Measurements from ENCODE around the gene PIP4P1. TPM values are rescaled to one million over a fixed set of nuclear protein-coding genes. Genes with fewer than 3 reads are reported as not detected.

Gene PIP4P1
- total and polyA plus RNA-seq, 9 of the 15 experiments (the other 6 are each of a cell fraction or from before 2014, with no cell fraction given) = 5.3 to 20.9 (median 10.7) TPM

DNA sequence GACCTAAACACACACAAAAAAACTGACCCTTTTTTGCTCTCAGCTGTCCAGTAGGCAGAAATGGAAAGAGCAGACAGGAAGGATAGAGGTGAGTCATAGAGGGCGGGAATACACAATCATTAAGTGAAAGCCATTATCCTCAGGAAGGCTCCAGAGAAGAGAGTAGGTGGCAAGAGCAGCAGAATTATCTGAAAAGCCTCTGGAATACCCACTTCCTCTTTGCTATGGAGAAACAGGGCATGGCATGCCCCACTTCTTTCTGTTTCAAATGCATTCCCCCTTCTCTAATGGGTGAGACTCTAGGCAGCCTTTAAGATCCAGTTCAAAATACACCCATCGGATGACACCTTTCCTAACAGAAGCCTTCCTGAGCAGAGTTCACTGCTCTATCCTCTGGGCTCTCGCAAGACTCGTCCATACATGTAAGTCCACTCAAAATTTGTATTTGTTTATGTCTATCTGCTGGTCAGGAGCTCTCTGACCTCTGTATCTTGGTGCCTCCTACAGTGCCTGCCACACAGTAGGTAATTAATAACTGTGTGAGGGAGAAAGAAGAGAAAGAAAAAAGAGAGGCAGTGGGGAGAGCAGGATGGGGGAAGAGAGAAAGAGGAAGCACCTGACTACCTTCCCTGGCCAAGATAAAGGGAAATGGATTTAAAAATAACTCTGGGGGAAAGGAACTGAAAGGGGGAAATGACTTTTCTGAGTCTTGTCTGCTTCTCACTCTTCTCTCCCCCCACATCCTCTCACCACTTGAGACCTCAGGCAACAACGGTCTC, 33.8 kb downstream of the PIP4P1 start (continued):
- TF ChIP-seq, protein P1, sequence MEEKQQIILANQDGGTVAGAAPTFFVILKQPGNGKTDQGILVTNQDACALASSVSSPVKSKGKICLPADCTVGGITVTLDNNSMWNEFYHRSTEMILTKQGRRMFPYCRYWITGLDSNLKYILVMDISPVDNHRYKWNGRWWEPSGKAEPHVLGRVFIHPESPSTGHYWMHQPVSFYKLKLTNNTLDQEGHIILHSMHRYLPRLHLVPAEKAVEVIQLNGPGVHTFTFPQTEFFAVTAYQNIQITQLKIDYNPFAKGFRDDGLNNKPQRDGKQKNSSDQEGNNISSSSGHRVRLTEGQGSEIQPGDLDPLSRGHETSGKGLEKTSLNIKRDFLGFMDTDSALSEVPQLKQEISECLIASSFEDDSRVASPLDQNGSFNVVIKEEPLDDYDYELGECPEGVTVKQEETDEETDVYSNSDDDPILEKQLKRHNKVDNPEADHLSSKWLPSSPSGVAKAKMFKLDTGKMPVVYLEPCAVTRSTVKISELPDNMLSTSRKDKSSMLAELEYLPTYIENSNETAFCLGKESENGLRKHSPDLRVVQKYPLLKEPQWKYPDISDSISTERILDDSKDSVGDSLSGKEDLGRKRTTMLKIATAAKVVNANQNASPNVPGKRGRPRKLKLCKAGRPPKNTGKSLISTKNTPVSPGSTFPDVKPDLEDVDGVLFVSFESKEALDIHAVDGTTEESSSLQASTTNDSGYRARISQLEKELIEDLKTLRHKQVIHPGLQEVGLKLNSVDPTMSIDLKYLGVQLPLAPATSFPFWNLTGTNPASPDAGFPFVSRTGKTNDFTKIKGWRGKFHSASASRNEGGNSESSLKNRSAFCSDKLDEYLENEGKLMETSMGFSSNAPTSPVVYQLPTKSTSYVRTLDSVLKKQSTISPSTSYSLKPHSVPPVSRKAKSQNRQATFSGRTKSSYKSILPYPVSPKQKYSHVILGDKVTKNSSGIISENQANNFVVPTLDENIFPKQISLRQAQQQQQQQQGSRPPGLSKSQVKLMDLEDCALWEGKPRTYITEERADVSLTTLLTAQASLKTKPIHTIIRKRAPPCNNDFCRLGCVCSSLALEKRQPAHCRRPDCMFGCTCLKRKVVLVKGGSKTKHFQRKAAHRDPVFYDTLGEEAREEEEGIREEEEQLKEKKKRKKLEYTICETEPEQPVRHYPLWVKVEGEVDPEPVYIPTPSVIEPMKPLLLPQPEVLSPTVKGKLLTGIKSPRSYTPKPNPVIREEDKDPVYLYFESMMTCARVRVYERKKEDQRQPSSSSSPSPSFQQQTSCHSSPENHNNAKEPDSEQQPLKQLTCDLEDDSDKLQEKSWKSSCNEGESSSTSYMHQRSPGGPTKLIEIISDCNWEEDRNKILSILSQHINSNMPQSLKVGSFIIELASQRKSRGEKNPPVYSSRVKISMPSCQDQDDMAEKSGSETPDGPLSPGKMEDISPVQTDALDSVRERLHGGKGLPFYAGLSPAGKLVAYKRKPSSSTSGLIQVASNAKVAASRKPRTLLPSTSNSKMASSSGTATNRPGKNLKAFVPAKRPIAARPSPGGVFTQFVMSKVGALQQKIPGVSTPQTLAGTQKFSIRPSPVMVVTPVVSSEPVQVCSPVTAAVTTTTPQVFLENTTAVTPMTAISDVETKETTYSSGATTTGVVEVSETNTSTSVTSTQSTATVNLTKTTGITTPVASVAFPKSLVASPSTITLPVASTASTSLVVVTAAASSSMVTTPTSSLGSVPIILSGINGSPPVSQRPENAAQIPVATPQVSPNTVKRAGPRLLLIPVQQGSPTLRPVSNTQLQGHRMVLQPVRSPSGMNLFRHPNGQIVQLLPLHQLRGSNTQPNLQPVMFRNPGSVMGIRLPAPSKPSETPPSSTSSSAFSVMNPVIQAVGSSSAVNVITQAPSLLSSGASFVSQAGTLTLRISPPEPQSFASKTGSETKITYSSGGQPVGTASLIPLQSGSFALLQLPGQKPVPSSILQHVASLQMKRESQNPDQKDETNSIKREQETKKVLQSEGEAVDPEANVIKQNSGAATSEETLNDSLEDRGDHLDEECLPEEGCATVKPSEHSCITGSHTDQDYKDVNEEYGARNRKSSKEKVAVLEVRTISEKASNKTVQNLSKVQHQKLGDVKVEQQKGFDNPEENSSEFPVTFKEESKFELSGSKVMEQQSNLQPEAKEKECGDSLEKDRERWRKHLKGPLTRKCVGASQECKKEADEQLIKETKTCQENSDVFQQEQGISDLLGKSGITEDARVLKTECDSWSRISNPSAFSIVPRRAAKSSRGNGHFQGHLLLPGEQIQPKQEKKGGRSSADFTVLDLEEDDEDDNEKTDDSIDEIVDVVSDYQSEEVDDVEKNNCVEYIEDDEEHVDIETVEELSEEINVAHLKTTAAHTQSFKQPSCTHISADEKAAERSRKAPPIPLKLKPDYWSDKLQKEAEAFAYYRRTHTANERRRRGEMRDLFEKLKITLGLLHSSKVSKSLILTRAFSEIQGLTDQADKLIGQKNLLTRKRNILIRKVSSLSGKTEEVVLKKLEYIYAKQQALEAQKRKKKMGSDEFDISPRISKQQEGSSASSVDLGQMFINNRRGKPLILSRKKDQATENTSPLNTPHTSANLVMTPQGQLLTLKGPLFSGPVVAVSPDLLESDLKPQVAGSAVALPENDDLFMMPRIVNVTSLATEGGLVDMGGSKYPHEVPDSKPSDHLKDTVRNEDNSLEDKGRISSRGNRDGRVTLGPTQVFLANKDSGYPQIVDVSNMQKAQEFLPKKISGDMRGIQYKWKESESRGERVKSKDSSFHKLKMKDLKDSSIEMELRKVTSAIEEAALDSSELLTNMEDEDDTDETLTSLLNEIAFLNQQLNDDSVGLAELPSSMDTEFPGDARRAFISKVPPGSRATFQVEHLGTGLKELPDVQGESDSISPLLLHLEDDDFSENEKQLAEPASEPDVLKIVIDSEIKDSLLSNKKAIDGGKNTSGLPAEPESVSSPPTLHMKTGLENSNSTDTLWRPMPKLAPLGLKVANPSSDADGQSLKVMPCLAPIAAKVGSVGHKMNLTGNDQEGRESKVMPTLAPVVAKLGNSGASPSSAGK (IDR thresholded peaks at IDR 0.05) = no peak
- TF ChIP-seq, protein P2, sequence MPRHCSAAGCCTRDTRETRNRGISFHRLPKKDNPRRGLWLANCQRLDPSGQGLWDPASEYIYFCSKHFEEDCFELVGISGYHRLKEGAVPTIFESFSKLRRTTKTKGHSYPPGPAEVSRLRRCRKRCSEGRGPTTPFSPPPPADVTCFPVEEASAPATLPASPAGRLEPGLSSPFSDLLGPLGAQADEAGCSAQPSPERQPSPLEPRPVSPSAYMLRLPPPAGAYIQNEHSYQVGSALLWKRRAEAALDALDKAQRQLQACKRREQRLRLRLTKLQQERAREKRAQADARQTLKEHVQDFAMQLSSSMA (CRISPR knock-in tag; IDR thresholded peaks at IDR 0.05) = no peak
- TF ChIP-seq CREBBP (IDR thresholded peaks at IDR 0.05; ENCODE audit: low read depth, low read length) (no peak), IFI16 (CRISPR knock-in tag; IDR thresholded peaks at IDR 0.05) (no peak), ZNF408 (CRISPR knock-in tag; IDR thresholded peaks at IDR 0.05; ENCODE audit: low read depth) (no peak), JUND (IDR thresholded peaks at IDR 0.05; ENCODE audit: borderline replicate concordance, low read depth, low read length) (peak; percentile 94), JUND (tag; IDR thresholded peaks at IDR 0.05; ENCODE audit: borderline replicate concordance, low read depth, low read length) (peak; percentile 82; the same call in 2 of the 3 replicates), CBX2 (IDR thresholded peaks at IDR 0.05; ENCODE audit: insufficient read depth, low read length, poor library complexity, severe bottlenecking) (no peak), NR2C1 (IDR thresholded peaks at IDR 0.05) (no peak), NR2C1 (tag; IDR thresholded peaks at IDR 0.05) (no peak), RBM14 (IDR thresholded peaks at IDR 0.05; ENCODE audit: borderline replicate concordance, insufficient read depth, low read depth, low read length) (no peak), MEF2D (tag; conservative IDR thresholded peaks at IDR 0.05; ENCODE audit: low read depth) (0 out of 2 replicates have a peak, but pooled peaks have one; percentile 19), PRMT5 (CRISPR knock-in tag; IDR thresholded peaks at IDR 0.05) (no peak), NFIC (IDR thresholded peaks at IDR 0.05) (no peak), ZNF175 (CRISPR knock-in tag; IDR thresholded peaks at IDR 0.05; ENCODE audit: low read depth) (no peak), BRD4 (IDR thresholded peaks at IDR 0.05) (no peak), ARID1B (IDR thresholded peaks at IDR 0.05) (peak; percentile 43)
